D721Med (cell line): ENCODE results near the gene DLGAP4.

Source experiments
- DNase-seq: peaks from one replicate; pipeline ENCODE4 v3.0.0; 2011; ENCODE audit warnings: low spot score; ENCODE audit not compliant: insufficient read length
- FAIRE-seq: peaks from 2 replicates; lab custom pipeline; 2011; peaks lifted over from hg19 to GRCh38; lab: Jason Lieb, UNC
- TF ChIP-seq, protein P1 (sequence below): IDR thresholded peaks from 2 replicates; pipeline ENCODE4 v1.5.1; 2012; ENCODE audit warnings: mild to moderate bottlenecking, control low read depth; ENCODE audit not compliant: insufficient read depth; ENCODE audit errors: missing control alignments

DLGAP4 gene

DNA sequence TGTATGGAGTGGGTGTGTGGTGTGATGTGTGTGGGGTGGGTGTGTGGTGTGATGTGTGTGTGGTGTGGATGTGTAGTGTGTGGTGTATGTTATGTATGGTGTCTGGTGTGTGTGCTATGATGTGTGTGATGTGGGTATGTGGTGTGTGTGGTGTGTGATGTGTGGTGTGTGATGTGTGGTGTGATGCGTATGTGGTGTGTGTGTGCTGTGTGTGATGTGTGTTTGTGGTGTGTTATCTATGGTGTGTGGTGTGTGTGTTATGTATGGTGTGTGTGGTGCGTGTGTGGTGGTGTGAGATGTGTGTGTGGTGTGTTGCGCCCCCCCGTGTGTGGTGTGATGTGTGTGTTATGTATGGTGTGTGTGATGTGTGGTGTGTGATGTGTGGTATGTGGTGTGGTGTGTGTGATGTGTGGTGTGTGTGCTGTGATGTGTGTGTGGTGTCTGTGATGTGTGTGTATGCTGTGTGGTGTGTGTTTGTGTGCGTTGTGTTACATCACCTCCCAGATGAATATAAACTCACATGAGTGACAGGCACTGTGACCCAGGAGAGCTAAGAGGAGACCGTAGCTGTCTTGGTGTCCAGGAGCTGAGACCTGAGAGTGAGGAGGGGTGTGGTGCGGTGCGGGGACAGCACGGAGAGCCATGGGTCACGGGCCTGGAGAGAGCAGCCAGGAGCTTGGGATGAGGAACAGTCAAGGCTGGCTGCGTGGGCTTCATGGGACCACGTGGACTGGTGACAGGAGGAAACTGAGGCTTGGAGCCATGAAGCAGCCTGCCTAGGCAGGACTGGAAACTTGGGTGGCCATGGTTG lies 8.8 kb downstream of the DLGAP4 start:
- TF ChIP-seq, protein P1, sequence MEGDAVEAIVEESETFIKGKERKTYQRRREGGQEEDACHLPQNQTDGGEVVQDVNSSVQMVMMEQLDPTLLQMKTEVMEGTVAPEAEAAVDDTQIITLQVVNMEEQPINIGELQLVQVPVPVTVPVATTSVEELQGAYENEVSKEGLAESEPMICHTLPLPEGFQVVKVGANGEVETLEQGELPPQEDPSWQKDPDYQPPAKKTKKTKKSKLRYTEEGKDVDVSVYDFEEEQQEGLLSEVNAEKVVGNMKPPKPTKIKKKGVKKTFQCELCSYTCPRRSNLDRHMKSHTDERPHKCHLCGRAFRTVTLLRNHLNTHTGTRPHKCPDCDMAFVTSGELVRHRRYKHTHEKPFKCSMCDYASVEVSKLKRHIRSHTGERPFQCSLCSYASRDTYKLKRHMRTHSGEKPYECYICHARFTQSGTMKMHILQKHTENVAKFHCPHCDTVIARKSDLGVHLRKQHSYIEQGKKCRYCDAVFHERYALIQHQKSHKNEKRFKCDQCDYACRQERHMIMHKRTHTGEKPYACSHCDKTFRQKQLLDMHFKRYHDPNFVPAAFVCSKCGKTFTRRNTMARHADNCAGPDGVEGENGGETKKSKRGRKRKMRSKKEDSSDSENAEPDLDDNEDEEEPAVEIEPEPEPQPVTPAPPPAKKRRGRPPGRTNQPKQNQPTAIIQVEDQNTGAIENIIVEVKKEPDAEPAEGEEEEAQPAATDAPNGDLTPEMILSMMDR: no peak
- DNase-seq (no peak), FAIRE-seq (no peak)

DNA sequence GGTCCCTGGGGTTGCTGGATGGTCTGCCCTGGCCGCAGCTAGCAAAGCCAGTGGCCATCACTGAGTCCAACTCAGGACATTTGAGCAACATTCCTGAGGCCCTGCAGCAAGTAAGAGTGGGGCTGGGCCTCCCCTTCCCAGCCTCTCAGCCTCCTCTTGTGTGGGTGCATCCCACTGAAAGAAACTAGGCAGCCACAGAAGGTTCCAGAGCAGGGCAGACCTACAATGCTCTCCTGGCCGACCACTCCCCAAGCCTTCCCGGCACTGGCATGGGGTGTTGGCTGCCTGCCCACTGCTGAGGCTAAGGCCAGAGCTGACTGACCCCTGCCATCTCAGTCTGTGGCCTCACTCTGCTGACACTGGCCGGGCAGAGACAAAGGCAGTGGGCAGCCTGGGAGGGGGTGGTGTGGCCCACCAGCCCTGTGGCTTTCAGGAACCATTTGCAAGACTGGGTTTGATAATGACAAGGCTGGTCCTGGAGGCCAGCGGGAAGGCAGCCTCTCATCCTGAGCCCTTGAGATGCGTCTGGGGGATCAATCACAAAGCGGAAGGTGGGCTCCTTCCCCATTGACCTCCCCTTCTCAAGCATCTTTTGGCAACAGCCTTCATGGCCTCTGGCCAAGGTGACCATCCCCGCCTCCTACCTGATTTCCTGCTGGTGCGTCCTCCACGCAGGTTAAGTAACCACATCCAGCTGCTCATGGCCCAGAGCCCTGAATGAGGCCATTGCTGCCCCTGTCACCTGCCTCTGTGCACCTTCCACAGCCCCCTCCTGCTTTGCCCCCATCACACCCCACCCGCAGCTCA lies 9.6 kb downstream of the DLGAP4 start:
- FAIRE-seq (no peak), DNase-seq (no peak)
- TF ChIP-seq, protein P1: no peak

DNA sequence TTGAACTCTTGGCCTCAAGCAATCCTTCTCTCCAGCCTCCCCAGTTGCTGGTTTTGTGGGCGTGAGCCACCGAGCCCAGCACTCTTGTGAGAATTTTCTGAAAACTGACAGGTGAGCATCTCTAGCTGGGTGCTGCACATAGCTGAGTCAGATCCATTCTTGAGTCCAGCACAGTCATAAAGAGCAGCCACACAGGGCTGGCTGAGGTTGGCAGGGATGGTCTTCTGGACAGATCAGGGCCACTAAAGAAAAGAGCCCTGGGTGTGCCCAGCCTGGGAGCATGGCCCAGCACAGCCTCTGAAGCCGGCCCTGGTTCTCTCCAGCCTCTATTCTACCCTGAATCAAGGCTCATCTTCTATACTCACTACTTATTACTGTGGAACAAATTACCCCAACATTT lies 11.5 kb downstream of the DLGAP4 start:
- DNase-seq: no peak
- TF ChIP-seq, protein P1: no peak
- no peak for FAIRE-seq

DNA sequence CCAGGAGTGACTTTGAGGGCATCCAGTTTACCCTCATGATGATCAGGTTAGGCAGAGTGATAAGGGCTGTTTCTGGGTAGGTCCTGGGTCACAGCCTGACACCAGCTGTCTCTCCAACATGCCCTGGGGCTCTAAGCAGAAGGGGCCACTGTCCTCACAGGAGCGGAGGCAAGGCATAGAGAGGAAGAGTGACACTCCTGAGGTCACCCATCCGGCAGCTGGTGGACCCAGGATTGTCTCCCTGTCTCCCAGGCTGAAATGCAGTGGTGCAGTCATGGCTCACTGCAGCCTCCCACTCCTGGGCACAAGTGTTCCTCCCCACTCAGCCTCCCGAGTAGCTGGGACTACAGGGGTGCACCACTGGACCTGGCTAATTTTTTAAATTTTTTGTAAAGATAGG lies 12.0 kb downstream of the DLGAP4 start:
- no peak for DNase-seq
- FAIRE-seq: no peak
- TF ChIP-seq, protein P1: no peak

DNA sequence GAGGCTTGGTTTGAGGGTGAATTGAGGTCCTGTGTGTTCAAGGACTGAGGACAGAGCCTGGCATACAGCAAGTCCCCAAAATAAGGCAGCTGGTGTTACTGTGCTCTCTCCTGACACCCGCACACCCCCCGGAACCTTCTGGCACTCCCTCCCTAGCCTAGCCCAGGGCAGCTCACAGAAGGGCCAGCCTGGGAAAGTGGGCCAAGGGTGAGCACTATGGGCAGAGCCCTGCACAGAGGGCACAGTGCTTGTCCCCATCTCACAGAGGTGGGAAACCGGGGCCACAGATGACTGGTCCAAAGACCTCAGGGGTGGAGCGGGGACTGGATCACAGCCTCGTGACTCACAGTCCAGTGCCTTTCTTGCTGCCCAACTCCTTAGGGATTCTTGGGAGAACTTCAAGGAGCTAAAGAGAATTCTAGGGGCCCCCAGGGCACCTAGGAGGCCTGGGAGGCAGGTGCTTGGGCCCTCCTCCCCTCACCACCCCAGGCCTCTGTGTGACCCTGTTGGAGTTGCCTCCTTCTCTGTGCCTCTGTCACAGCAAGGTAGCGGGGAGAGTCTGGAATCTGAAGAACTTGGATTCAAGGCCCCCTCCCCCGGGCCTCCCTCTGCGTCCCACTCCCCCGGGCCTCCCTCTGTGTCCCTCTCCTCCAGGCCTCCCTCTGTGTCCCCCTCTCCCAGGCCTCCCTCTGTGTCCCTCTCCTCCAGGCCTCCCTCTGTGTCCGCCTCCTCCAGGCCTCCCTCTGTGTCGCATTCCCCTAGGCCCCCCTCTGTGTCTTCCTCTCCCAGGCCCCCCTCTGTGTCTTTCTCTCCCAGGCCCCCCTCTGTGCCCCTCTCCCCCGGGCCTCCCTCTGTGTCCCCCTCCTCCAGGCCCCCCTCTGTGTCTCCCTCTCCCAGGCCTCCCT lies 13.5 kb downstream of the DLGAP4 start:
- DNase-seq: no peak
- TF ChIP-seq, protein P1: no peak
- no peak for FAIRE-seq

DNA sequence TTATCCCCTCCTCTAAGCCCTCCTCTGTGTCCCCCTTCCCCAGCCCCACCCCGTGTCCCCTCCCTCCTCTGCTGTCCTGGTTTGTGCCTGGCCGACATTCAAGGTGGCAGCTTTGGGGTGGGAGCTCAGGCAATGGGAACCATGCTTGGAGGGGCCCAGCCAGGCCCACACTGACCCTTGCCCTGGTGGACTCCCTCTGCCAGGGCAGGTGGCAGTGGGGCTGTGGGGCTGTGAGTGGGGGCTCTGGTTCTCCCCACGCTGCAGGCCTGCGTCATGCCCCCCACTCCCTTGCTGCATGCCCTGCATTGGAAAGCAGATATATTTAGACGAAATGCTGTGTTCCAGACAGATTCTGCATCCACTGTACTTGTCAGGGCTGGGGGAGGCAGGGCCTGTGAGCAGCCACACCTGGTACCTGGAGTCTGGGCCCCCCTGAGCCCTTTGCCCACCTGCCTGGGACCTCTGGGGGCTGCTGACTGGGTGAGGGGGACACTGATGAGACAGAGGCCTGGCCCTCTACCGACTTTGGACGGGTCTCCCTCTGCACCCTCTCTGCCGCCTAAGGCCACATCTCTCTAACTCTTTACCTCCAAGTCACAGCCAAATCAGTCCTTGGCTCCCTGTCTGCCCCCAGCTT lies 14.2 kb downstream of the DLGAP4 start:
- FAIRE-seq (no peak), DNase-seq (no peak)

More for the DNA sequence above, 14.2 kb downstream of the DLGAP4 start:
- TF ChIP-seq, protein P1: no peak
